HepG2 (cell line): ENCODE data around the gene PLD4. TPM values are rescaled to one million over a fixed set of nuclear protein-coding genes. Genes with fewer than 3 reads are reported as not detected.

ENCODE experiments used
- ATAC-seq: fragments of 200-7000 bp; cut with Tn5 transposase; 3 replicates; pipeline ENCODE4 v1.9.1; 2020; ENCODE audit warnings: mild to moderate bottlenecking, moderate library complexity
- BruUV-seq: library from RNA; stranded (reverse); fragments of 400-500 nt; replicated peaks from 2 replicates; lab custom pipeline; 2021; lab: Mats Ljungman, UMichigan
- CTCF ChIA-PET: fragments of 300-600 bp; formaldehyde crosslinking; extraction: SDS; loops from one replicate; lab custom pipeline; 2021; ENCODE audit warnings: low total read pairs, inconsistent platforms, low intra/inter-chr PET ratio; lab: Yijun Ruan, JAX
- POLR2A ChIA-PET: fragments of 350-600 bp; sonication (Branson Sonifier 250); formaldehyde crosslinking; loops from one replicate; lab custom pipeline; 2020; ENCODE audit warnings: antibody characterized with exemption, inconsistent platforms; lab: Yijun Ruan, JAX
- DNase-seq: peaks from one replicate; pipeline ENCODE4 v3.0.0-alpha.2; 2015; ENCODE audit warnings: low spot score
- FAIRE-seq: peaks from 3 replicates; lab custom pipeline; 2011; peaks lifted over from hg19 to GRCh38; lab: Jason Lieb, UNC
- H2AFZ ChIP-seq: one replicate; pipeline ENCODE4 v1.6.1; 2011; ENCODE audit warnings: low read length, inconsistent platforms
- H3K27ac ChIP-seq: fragments of 300-600 bp; 3 replicates; pipeline ENCODE4 v1.8.0; 2011; ENCODE audit warnings: mixed run types, mild to moderate bottlenecking, mixed read lengths, low read length, inconsistent platforms; ENCODE audit not compliant: insufficient read depth; ENCODE audit errors: extremely low read length
- H3K27me3 ChIP-seq, 2 experiments: fragments of 200-600 bp in 1 of 2; 2 replicates in 1 of 2; 3 replicates in 1 of 2; pipeline versions ENCODE4 v1.6.0 to v1.8.0; 2011; ENCODE audit warnings: low read length in 2 of 2, mild to moderate bottlenecking in 2 of 2, moderate library complexity in 2 of 2, inconsistent platforms in 1 of 2; ENCODE audit not compliant: insufficient read depth in 2 of 2, control insufficient read depth in 1 of 2
- H3K36me3 ChIP-seq, 2 experiments: fragments of 200-600 bp in 1 of 2; replicated peaks in 1 of 2; 2 replicates in 1 of 2; 3 replicates in 1 of 2; pipeline versions ENCODE4 v1.5.1 to v1.8.0; 2011; ENCODE audit warnings: low read length in 2 of 2, inconsistent platforms in 1 of 2; ENCODE audit not compliant: insufficient read depth in 2 of 2, control insufficient read depth in 1 of 2
- H3K4me1 ChIP-seq: 2 replicates; pipeline ENCODE4 v1.5.1; 2012; ENCODE audit warnings: low read length, inconsistent platforms; ENCODE audit not compliant: insufficient read depth
- H3K4me2 ChIP-seq: 2 replicates; pipeline ENCODE4 v1.6.0; 2011; ENCODE audit warnings: low read depth, low read length, inconsistent platforms
- H3K4me3 ChIP-seq, 3 experiments: fragments of 200-600 bp in 1 of 3; sonication (generic), shearing (Covaris generic) in 1 of 3; replicated peaks in 1 of 3; 2 replicates each; pipeline ENCODE4 v1.5.1; 2011 to 2016; ENCODE audit warnings: low read length in 3 of 3, inconsistent platforms in 2 of 3, low read depth in 2 of 3, mild to moderate bottlenecking in 2 of 3, control low read depth in 1 of 3, mixed read lengths in 1 of 3; ENCODE audit not compliant: insufficient read depth in 1 of 3
- H3K79me2 ChIP-seq: one replicate; pipeline ENCODE4 v1.6.1; 2011; ENCODE audit warnings: low read length, inconsistent platforms; ENCODE audit not compliant: insufficient read depth
- H3K9ac ChIP-seq: 2 replicates; pipeline ENCODE4 v1.6.0; 2011; ENCODE audit warnings: mild to moderate bottlenecking, low read depth, low read length, inconsistent platforms; ENCODE audit not compliant: insufficient read depth
- H3K9me3 ChIP-seq: 2 replicates; pipeline ENCODE4 v1.5.1; 2012; ENCODE audit warnings: mild to moderate bottlenecking, low read length
- H4K20me1 ChIP-seq: 2 replicates; pipeline ENCODE4 v1.6.0; 2011; ENCODE audit warnings: inconsistent platforms, mild to moderate bottlenecking, low read length, moderate library complexity; ENCODE audit not compliant: insufficient read depth
- BRD4 ChIP-seq: sonication (generic); formaldehyde crosslinking; IDR thresholded peaks from 2 replicates; pipeline ENCODE4 v1.4.0; 2020; ENCODE audit warnings: missing genetic modification reagents
- CHD2 ChIP-seq: IDR thresholded peaks from 2 replicates; pipeline ENCODE4 v1.6.1; 2011; ENCODE audit warnings: low read depth, low read length, improper control_type of control experiment
- MATR3 ChIP-seq: sonication (generic); formaldehyde crosslinking; IDR thresholded peaks from 2 replicates; pipeline ENCODE4 v1.4.0; 2020; ENCODE audit warnings: missing genetic modification reagents
- MED13 ChIP-seq: sonication (generic); formaldehyde crosslinking; IDR thresholded peaks from 2 replicates; pipeline ENCODE4 v1.5.0; 2020; ENCODE audit warnings: missing genetic modification reagents
- NR2F6 ChIP-seq, 2 experiments: IDR thresholded peaks; 2 replicates each; pipeline ENCODE4 v1.6.1; 2016; ENCODE audit warnings: antibody characterized with exemption in 1 of 2, mild to moderate bottlenecking in 1 of 2
- SALL2 ChIP-seq: sonication (generic); formaldehyde crosslinking; IDR thresholded peaks from 2 replicates; pipeline ENCODE4 v1.8.1; 2023; ENCODE audit warnings: mild to moderate bottlenecking, missing genetic modification reagents, inconsistent platforms
- SCMH1 ChIP-seq: sonication (generic); formaldehyde crosslinking; IDR thresholded peaks from 2 replicates; pipeline ENCODE4 v1.9.0; 2021; ENCODE audit warnings: missing genetic modification reagents, mild to moderate bottlenecking, borderline replicate concordance
- SMARCC2 ChIP-seq: fragments of 450-650 bp; IDR thresholded peaks from 2 replicates; pipeline ENCODE4 v1.6.1; 2017; ENCODE audit warnings: antibody characterized with exemption, mild to moderate bottlenecking
- STAG1 ChIP-seq: sonication (generic); formaldehyde crosslinking; IDR thresholded peaks from 2 replicates; pipeline ENCODE4 v1.4.0; 2020; ENCODE audit warnings: missing genetic modification reagents
- TBX2 ChIP-seq: sonication (generic); formaldehyde crosslinking; IDR thresholded peaks from 2 replicates; pipeline ENCODE4 v1.5.0; 2020; ENCODE audit warnings: missing genetic modification reagents, mild to moderate bottlenecking, borderline replicate concordance
- ZBTB7A ChIP-seq: sonication (generic); formaldehyde crosslinking; IDR thresholded peaks from 2 replicates; pipeline ENCODE4 v1.8.0; 2022; ENCODE audit warnings: mild to moderate bottlenecking, missing genetic modification reagents
- ZNF652 ChIP-seq: IDR thresholded peaks from 2 replicates; pipeline ENCODE4 v1.6.1; 2016; ENCODE audit warnings: low read depth, borderline replicate concordance
- ZNF770 ChIP-seq: sonication (generic); formaldehyde crosslinking; IDR thresholded peaks from 2 replicates; pipeline ENCODE4 v1.5.0; 2020; ENCODE audit warnings: mild to moderate bottlenecking, missing genetic modification reagents
- WGBS: methylation state at CpG from one replicate; pipeline ENCODE4 v1.1.6; 2017; ENCODE audit warnings: low lambda C conversion rate; 5-methylcytosine and 5-hydroxymethylcytosine counted together
- in situ Hi-C: cut with HindIII; loops from 2 replicates; pipeline ENCODE4 v1.10.0; 2017; ENCODE audit warnings: low pct_unique_long_range_greater_than_20kb; ENCODE audit not compliant: extremely low pct_ligation_motif_present
- intact Hi-C: fragments of 100-400 bp; cut with micrococcal nuclease; formaldehyde crosslinking; loops from one replicate; pipeline ENCODE4 v1.10.0; 2022; ENCODE audit not compliant: unreplicated experiment
- polyA plus RNA-seq, 8 experiments: library from polyadenylated mRNA; depleted of rRNA in 3 of 8; stranded (reverse) in 7 of 8; unstranded in 1 of 8; fragments of >200 nt; fragmentation: Illumina TruSeq in 4 of 8; extraction: Trizol in 4 of 8; gene quantifications; 2 replicates each; pipeline versions ENCODE4 v1.2.1 to v1.2.3, GENCODE V29; 2011 to 2016; ENCODE audit warnings: low read depth in 4 of 8, missing spikeins in 1 of 8, mixed read lengths in 1 of 8; ENCODE audit not compliant: insufficient read depth in 1 of 8
- total RNA-seq, 5 experiments: library from RNA; depleted of rRNA; stranded (reverse); fragments of >200 nt; fragmentation: Illumina TruSeq; extraction: Trizol; gene quantifications; 2 replicates each; pipeline ENCODE4 v1.2.3, GENCODE V29; 2016; ENCODE audit warnings: low read depth in 1 of 5
- TF ChIP-seq, protein P1 (sequence below): sonication (generic); formaldehyde crosslinking; IDR thresholded peaks from 2 replicates; pipeline ENCODE4 v1.5.0; 2020; ENCODE audit warnings: mild to moderate bottlenecking, missing genetic modification reagents, borderline replicate concordance
- TF ChIP-seq, protein P2 (sequence below): sonication (generic); formaldehyde crosslinking; IDR thresholded peaks from 2 replicates; pipeline ENCODE4 v1.9.0; 2021; ENCODE audit warnings: missing genetic modification reagents, mild to moderate bottlenecking, borderline replicate concordance
- TF ChIP-seq, protein P3 (sequence below): sonication (generic); formaldehyde crosslinking; conservative IDR thresholded peaks from 2 replicates; pipeline ENCODE4 v1.5.0; 2020; ENCODE audit warnings: missing genetic modification reagents

PLD4 gene
- total and polyA plus RNA-seq, 2 of the 13 experiments (the other 11 are each of a cell fraction or from before 2014, with no cell fraction given) = not detected

GRCh38 chr14:104931771-104932675 is 7.3 kb downstream of the PLD4 start:
- intact Hi-C loops (loop anchor here (2.0 kb wide), 1 partner anchor 13 kb away; no protein-coding TSS in a partner anchor), in situ Hi-C loops (no loop called here)
- CTCF ChIA-PET = interaction anchor here (1.1 to 1.5 kb wide), 2 partner anchors 113 to 114 kb away, joined by 4 to 5 read pairs; no protein-coding TSS in a partner anchor
- Histone ChIP-seq H3K27me3 (peaks cover 28 to 90% of the 10 kb centered on the region in 2 experiments), H3K9ac (no peak overlapping the region), H2AFZ (no peak overlapping the region), H3K9me3 (no peaks in the 10 kb centered on the region), H3K79me2 (no peaks in the 10 kb centered on the region), H3K4me3 (no peak overlapping the region), H4K20me1 (no peaks in the 10 kb centered on the region), H3K27ac (no peak overlapping the region), H3K36me3 (no peaks in the 10 kb centered on the region), H3K4me2 (no peak overlapping the region), H3K4me1 (no peaks in the 10 kb centered on the region; the same call in 1 of the 2 replicates)
- ATAC-seq = peak; percentile 19
- WGBS = 18% methylated on average over 14 of the region's 64 CpGs
- POLR2A ChIA-PET = no interaction called here
- no peak for DNase-seq
- no TSS peak for BruUV-seq
- no peak for FAIRE-seq
- TF ChIP-seq NR2F6 (IDR thresholded peaks at IDR 0.05) (no peak), NR2F6 (CRISPR knock-in tag; IDR thresholded peaks at IDR 0.05) (no peak), MED13 (CRISPR knock-in tag) (no peak), SMARCC2 (no peak), STAG1 (CRISPR knock-in tag) (no peak), MATR3 (CRISPR knock-in tag) (no peak), ZNF652 (no peak), SALL2 (CRISPR knock-in tag) (no peak), BRD4 (CRISPR knock-in tag) (no peak), TBX2 (CRISPR knock-in tag) (no peak), SCMH1 (no peak), ZNF770 (no peak), CHD2 (no peak), ZBTB7A (CRISPR knock-in tag) (no peak)
- TF ChIP-seq, protein P1, sequence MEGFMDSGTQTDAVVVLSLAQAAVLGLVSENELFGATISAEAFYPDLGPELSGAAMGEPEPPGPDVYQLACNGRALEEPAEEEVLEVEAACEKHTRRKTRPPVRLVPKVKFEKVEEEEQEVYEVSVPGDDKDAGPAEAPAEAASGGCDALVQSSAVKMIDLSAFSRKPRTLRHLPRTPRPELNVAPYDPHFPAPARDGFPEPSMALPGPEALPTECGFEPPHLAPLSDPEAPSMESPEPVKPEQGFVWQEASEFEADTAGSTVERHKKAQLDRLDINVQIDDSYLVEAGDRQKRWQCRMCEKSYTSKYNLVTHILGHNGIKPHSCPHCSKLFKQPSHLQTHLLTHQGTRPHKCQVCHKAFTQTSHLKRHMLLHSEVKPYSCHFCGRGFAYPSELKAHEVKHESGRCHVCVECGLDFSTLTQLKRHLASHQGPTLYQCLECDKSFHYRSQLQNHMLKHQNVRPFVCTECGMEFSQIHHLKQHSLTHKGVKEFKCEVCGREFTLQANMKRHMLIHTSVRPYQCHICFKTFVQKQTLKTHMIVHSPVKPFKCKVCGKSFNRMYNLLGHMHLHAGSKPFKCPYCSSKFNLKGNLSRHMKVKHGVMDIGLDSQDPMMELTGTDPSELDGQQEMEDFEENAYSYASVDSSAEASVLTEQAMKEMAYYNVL (CRISPR knock-in tag) = no peak
- TF ChIP-seq, protein P2, sequence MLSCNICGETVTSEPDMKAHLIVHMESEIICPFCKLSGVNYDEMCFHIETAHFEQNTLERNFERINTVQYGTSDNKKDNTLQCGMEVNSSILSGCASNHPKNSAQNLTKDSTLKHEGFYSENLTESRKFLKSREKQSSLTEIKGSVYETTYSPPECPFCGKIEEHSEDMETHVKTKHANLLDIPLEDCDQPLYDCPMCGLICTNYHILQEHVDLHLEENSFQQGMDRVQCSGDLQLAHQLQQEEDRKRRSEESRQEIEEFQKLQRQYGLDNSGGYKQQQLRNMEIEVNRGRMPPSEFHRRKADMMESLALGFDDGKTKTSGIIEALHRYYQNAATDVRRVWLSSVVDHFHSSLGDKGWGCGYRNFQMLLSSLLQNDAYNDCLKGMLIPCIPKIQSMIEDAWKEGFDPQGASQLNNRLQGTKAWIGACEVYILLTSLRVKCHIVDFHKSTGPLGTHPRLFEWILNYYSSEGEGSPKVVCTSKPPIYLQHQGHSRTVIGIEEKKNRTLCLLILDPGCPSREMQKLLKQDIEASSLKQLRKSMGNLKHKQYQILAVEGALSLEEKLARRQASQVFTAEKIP (CRISPR knock-in tag) = no peak
- TF ChIP-seq, protein P3, sequence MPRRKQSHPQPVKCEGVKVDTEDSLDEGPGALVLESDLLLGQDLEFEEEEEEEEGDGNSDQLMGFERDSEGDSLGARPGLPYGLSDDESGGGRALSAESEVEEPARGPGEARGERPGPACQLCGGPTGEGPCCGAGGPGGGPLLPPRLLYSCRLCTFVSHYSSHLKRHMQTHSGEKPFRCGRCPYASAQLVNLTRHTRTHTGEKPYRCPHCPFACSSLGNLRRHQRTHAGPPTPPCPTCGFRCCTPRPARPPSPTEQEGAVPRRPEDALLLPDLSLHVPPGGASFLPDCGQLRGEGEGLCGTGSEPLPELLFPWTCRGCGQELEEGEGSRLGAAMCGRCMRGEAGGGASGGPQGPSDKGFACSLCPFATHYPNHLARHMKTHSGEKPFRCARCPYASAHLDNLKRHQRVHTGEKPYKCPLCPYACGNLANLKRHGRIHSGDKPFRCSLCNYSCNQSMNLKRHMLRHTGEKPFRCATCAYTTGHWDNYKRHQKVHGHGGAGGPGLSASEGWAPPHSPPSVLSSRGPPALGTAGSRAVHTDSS (CRISPR knock-in tag) = no peak
